Right lobe of liver (tissue), 4 donors: ENCODE measurements around the gene CDK17.

Experiments used
- POLR2A ChIP-seq: fragments of 450-650 bp; IDR thresholded peaks from one replicate; pipeline ENCODE4 v1.6.1; 2017; ENCODE audit warnings: antibody characterized with exemption, mild to moderate bottlenecking
- TF ChIP-seq, protein P1 (sequence below), 4 donors: fragments of 200-600 bp in 3 of 4; fragments of 450-650 bp in 1 of 4; IDR thresholded peaks; one replicate each; pipeline versions ENCODE4 v1.5.1 to v1.8.0; 2016 to 2022; ENCODE audit warnings: antibody characterized with exemption in 4 of 4, mild to moderate bottlenecking in 2 of 4
- donor health status: DM: no; HTN: no; CAD: no.
- donor health status: DM: no; HTN: no; CAD: no.
- donor health status: DM: no; HTN: yes; CAD: no.

DNA sequence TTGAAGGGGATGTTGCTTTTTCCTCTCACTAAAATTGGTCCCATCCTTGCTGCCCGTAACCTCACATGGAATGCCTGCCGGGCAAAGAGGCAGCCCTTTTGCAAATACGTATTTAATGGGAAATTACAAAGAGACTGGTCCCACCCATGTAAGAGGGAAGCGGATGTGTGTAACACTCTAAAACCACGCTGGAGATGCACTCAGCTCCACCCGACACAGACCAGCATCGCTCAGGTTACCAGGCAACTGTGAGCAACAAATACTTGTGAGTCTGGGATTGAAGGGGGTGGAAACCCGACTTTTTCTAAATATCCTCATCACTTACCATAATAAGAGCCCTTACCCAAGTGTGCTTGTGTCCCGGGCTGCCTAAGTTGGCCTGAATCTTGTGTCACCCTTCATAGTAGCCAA lies 158.4 kb downstream of the CDK17 start:
- TF ChIP-seq, protein P1, sequence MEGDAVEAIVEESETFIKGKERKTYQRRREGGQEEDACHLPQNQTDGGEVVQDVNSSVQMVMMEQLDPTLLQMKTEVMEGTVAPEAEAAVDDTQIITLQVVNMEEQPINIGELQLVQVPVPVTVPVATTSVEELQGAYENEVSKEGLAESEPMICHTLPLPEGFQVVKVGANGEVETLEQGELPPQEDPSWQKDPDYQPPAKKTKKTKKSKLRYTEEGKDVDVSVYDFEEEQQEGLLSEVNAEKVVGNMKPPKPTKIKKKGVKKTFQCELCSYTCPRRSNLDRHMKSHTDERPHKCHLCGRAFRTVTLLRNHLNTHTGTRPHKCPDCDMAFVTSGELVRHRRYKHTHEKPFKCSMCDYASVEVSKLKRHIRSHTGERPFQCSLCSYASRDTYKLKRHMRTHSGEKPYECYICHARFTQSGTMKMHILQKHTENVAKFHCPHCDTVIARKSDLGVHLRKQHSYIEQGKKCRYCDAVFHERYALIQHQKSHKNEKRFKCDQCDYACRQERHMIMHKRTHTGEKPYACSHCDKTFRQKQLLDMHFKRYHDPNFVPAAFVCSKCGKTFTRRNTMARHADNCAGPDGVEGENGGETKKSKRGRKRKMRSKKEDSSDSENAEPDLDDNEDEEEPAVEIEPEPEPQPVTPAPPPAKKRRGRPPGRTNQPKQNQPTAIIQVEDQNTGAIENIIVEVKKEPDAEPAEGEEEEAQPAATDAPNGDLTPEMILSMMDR (IDR thresholded peaks at IDR 0.05) = no peak
- TF ChIP-seq POLR2A = no peak
